Left ventricle myocardium inferior (tissue), 1 donor: ENCODE results near the gene ADAMTS8. TPM values are rescaled to one million over a fixed set of nuclear protein-coding genes. Genes with fewer than 3 reads are reported as not detected.

Source experiments
- DNase-seq: peaks from one replicate; pipeline ENCODE4 v3.0.0-alpha.2; 2020
- H3K27ac ChIP-seq: fragments of 200-600 bp; replicated peaks from 2 replicates; pipeline ENCODE4 v1.8.0; 2021
- H3K27me3 ChIP-seq: fragments of 200-600 bp; 2 replicates; pipeline ENCODE4 v1.8.0; 2021; ENCODE audit warnings: low read depth
- H3K36me3 ChIP-seq: fragments of 200-600 bp; 2 replicates; pipeline ENCODE4 v1.8.0; 2021
- H3K4me1 ChIP-seq: fragments of 200-600 bp; 2 replicates; pipeline ENCODE4 v1.8.0; 2021
- H3K4me3 ChIP-seq: fragments of 200-600 bp; 2 replicates; pipeline ENCODE4 v1.8.0; 2021; ENCODE audit warnings: mild to moderate bottlenecking, moderate library complexity
- H3K9me3 ChIP-seq: fragments of 200-600 bp; replicated peaks from 2 replicates; pipeline ENCODE4 v1.8.0; 2021
- CTCF ChIP-seq: fragments of 200-600 bp; IDR thresholded peaks from 2 replicates; pipeline ENCODE4 v1.8.0; 2021; ENCODE audit warnings: antibody characterized with exemption, mild to moderate bottlenecking, borderline replicate concordance
- intact Hi-C: fragments of 100-400 bp; cut with micrococcal nuclease; formaldehyde crosslinking; loops from one replicate; pipeline ENCODE4 v1.11.0; 2022
- total RNA-seq: library from RNA; stranded (reverse); fragmentation: NEBNext Ultra II Directional; extraction: Animal tissue kit (Norgen Biotek cat#: 25700); gene quantifications from one replicate; pipeline ENCODE4 v1.2.1, GENCODE V29; 2021
- donor health status: DM: no; HTN: yes; CAD: no; lungs with severe emphysema.

The ADAMTS8 gene
- total RNA-seq, 1 donor from 2014 or later: 0.85 TPM

GRCh38 chr11:130381317-130381716 is 47.1 kb downstream of the ADAMTS8 start:
- H3K36me3 ChIP-seq: no peaks in the 10 kb centered on the region
- no peaks in the 10 kb centered on the region for H3K4me1 ChIP-seq
- no peak overlapping the region for H3K27ac ChIP-seq
- no peaks in the 10 kb centered on the region for H3K27me3 ChIP-seq
- no peak for DNase-seq
- H3K9me3 ChIP-seq: no peaks in the 10 kb centered on the region
- TF ChIP-seq CTCF: no peak
- no peak overlapping the region for H3K4me3 ChIP-seq
- intact Hi-C loops: no loop called here

- DNase-seq: no peak
- no peak for TF ChIP-seq CTCF
- no peaks in the 10 kb centered on the region for H3K4me1 ChIP-seq
- intact Hi-C loops: no loop called here
- no peaks in the 10 kb centered on the region for H3K36me3 ChIP-seq
- H3K4me3 ChIP-seq: no peak overlapping the region
- H3K27me3 ChIP-seq: no peaks in the 10 kb centered on the region
- H3K27ac ChIP-seq: no peak overlapping the region
- H3K9me3 ChIP-seq: no peaks in the 10 kb centered on the region
Measured at GRCh38 chr11:130380778-130381177, 47.6 kb downstream of the ADAMTS8 start.

GRCh38 chr11:130379276-130379675 is 49.1 kb downstream of the ADAMTS8 start:
- intact Hi-C loops: no loop called here
- no peak for TF ChIP-seq CTCF
- H3K4me1 ChIP-seq: no peaks in the 10 kb centered on the region

GRCh38 chr11:130370845-130371590 is 57.4 kb downstream of the ADAMTS8 start:
- H3K27me3 ChIP-seq: no peaks in the 10 kb centered on the region
- no peak overlapping the region for H3K4me3 ChIP-seq
- intact Hi-C loops: no loop called here
- no peaks in the 10 kb centered on the region for H3K4me1 ChIP-seq
- no peaks in the 10 kb centered on the region for H3K36me3 ChIP-seq
- no peaks in the 10 kb centered on the region for H3K9me3 ChIP-seq
- no peak for DNase-seq
- H3K27ac ChIP-seq: no peak overlapping the region
- no peak for TF ChIP-seq CTCF

More at GRCh38 chr11:130379276-130379675, 49.1 kb downstream of the ADAMTS8 start:
- H3K27me3 ChIP-seq: no peaks in the 10 kb centered on the region
- no peak overlapping the region for H3K27ac ChIP-seq
- no peaks in the 10 kb centered on the region for H3K36me3 ChIP-seq
- no peak for DNase-seq
- no peaks in the 10 kb centered on the region for H3K9me3 ChIP-seq
- no peak overlapping the region for H3K4me3 ChIP-seq

GRCh38 chr11:130369713-130370112 is 58.7 kb downstream of the ADAMTS8 start:
- intact Hi-C loops: no loop called here
- Histone ChIP-seq H3K9me3 (no peaks in the 10 kb centered on the region), H3K4me1 (no peaks in the 10 kb centered on the region), H3K4me3 (no peak overlapping the region), H3K27ac (no peak overlapping the region), H3K36me3 (no peaks in the 10 kb centered on the region), H3K27me3 (no peaks in the 10 kb centered on the region)
- no peak for DNase-seq
- TF ChIP-seq CTCF: no peak
